Hepatocyte (in vitro differentiated cells): ENCODE results near the gene LIN28B. TPM values are rescaled to one million over a fixed set of nuclear protein-coding genes. Genes with fewer than 3 reads are reported as not detected.

Source experiments
- DNase-seq: peaks from one replicate; pipeline ENCODE4 v3.0.0-alpha.2; 2016; ENCODE audit warnings: low spot score
- H2AFZ ChIP-seq: fragments of 200-600 bp; sonication (generic); 2 replicates; pipeline ENCODE4 v1.6.0; 2016; ENCODE audit warnings: antibody characterized with exemption, mild to moderate bottlenecking
- H3K27ac ChIP-seq: fragments of 200-600 bp; sonication (generic); 2 replicates; pipeline ENCODE4 v1.5.1; 2016; ENCODE audit warnings: mild to moderate bottlenecking
- H3K27me3 ChIP-seq: fragments of 200-600 bp; sonication (generic); 2 replicates; pipeline ENCODE4 v1.6.1; 2016
- H3K36me3 ChIP-seq: fragments of 200-600 bp; sonication (generic); replicated peaks from 2 replicates; pipeline ENCODE4 v1.5.1; 2016; ENCODE audit warnings: low read depth; ENCODE audit not compliant: insufficient read depth
- H3K4me1 ChIP-seq: fragments of 200-600 bp; sonication (generic); 2 replicates; pipeline ENCODE4 v1.5.1; 2016; ENCODE audit warnings: mild to moderate bottlenecking, moderate library complexity; ENCODE audit not compliant: insufficient read depth
- H3K4me2 ChIP-seq: fragments of 200-600 bp; sonication (generic); 2 replicates; pipeline ENCODE4 v1.6.0; 2016
- H3K4me3 ChIP-seq: fragments of 200-600 bp; sonication (generic); 2 replicates; pipeline ENCODE4 v1.5.1; 2016; ENCODE audit warnings: mild to moderate bottlenecking
- H3K79me2 ChIP-seq: fragments of 200-600 bp; sonication (generic); 2 replicates; pipeline ENCODE4 v1.6.0; 2017; ENCODE audit warnings: mild to moderate bottlenecking
- H3K9me2 ChIP-seq: fragments of 200-600 bp; sonication (generic); replicated peaks from 2 replicates; pipeline ENCODE4 v1.6.0; 2017; ENCODE audit warnings: mild to moderate bottlenecking; ENCODE audit not compliant: insufficient read depth
- H3K9me3 ChIP-seq: fragments of 200-600 bp; sonication (generic); 2 replicates; pipeline ENCODE4 v1.5.1; 2016; ENCODE audit warnings: low read depth, mild to moderate bottlenecking
- H4K20me1 ChIP-seq: fragments of 200-600 bp; sonication (generic); 2 replicates; pipeline ENCODE4 v1.6.0; 2016; ENCODE audit warnings: mild to moderate bottlenecking; ENCODE audit not compliant: insufficient read depth, poor library complexity, severe bottlenecking
- CTCF ChIP-seq: fragments of 200-600 bp; sonication (generic); IDR thresholded peaks from 2 replicates; pipeline ENCODE4 v1.5.1; 2016; ENCODE audit warnings: antibody characterized with exemption, mild to moderate bottlenecking; ENCODE audit not compliant: poor library complexity
- EZH2 ChIP-seq: fragments of 200-600 bp; sonication (generic); IDR thresholded peaks from 2 replicates; pipeline ENCODE4 v1.6.1; 2016; ENCODE audit warnings: antibody characterized with exemption, mild to moderate bottlenecking, borderline replicate concordance
- EZH2phosphoT487 ChIP-seq: fragments of 200-600 bp; sonication (generic); IDR thresholded peaks from one replicate; pipeline ENCODE4 v1.6.1; 2018; ENCODE audit warnings: antibody characterized with exemption, mild to moderate bottlenecking, low read depth, moderate library complexity; ENCODE audit not compliant: unreplicated experiment, severe bottlenecking
- WGBS: methylation state at CpG from one replicate; pipeline ENCODE4 v1.1.6; 2016; ENCODE audit warnings: low lambda C conversion rate; ENCODE audit errors: missing lambda C conversion rate; 5-methylcytosine and 5-hydroxymethylcytosine counted together
- polyA plus RNA-seq: library from polyadenylated mRNA; unstranded; fragments of >200 nt; fragmentation: Nextera tagmentation; extraction: Ambion mirVana; gene quantifications from 2 replicates; pipeline ENCODE4 v1.2.1, GENCODE V29; 2016
- total RNA-seq: library from RNA; depleted of rRNA; stranded (reverse); fragments of >200 nt; gene quantifications from 2 replicates; pipeline ENCODE4 v1.2.3, GENCODE V29; 2014

LIN28B gene
- total and polyA plus RNA-seq, 2 experiments from 2014 or later, result 1.8 to 8.9 TPM

GRCh38 chr6:104936766-104937535 lies 20.0 kb upstream of the LIN28B start:
- H3K27ac ChIP-seq, result no peak overlapping the region
- H3K79me2 ChIP-seq, result no peaks in the 10 kb centered on the region
- H3K4me3 ChIP-seq, result no peak overlapping the region
- no peaks in the 10 kb centered on the region for H3K4me1 ChIP-seq
- H2AFZ ChIP-seq, result no peak overlapping the region
- DNase-seq, result no peak
- no peaks in the 10 kb centered on the region for H4K20me1 ChIP-seq
- H3K36me3 ChIP-seq, result no peaks in the 10 kb centered on the region
- no peak overlapping the region for H3K4me2 ChIP-seq
- peaks cover 9% of the 10 kb centered on the region for H3K27me3 ChIP-seq
- no peaks in the 10 kb centered on the region for H3K9me2 ChIP-seq
- 96% methylated on average over 37 of the region's 38 CpGs for WGBS
- H3K9me3 ChIP-seq, result no peaks in the 10 kb centered on the region
- TF ChIP-seq EZH2, result no peak
- TF ChIP-seq CTCF, result no peak
- TF ChIP-seq EZH2phosphoT487, result no peak

DNA sequence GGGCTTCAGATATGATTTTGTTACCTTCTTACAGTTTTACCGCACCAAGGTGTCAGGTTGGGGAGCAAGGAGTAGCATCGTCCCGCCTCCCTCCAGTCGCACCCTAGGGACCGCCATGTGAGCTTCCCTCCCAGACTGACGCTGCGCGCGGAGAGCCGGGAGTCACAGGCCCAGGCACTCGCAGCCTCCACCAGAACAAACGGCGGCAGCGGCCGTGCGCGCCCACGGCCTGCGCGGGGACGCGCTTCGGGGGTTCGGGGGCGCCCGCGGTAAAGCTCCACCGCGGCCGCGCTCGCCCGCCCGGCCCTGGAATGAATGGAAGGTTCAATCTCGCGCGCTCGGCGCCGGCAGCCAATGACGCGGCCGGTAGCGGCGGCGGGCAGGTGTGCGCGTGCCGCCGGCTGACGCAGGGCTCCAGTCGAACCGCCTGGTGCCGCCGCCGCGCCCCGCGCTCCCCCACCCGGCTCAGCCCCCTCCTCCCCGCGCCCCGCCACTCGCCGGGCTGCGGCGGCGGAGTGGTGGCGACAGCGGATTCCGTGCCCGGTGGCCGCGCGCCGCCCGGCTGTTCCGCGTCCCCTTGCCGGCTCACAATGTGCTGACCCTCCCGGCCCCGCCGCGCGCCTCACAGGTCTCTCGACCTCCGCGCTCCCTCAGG lies 16.5 kb upstream of the LIN28B start:
- H3K36me3 ChIP-seq, result no peaks in the 10 kb centered on the region
- H3K4me1 ChIP-seq, result no peaks in the 10 kb centered on the region
- H3K9me2 ChIP-seq, result no peaks in the 10 kb centered on the region
- H3K9me3 ChIP-seq, result no peaks in the 10 kb centered on the region
- no peaks in the 10 kb centered on the region for H3K79me2 ChIP-seq
- no peaks in the 10 kb centered on the region for H4K20me1 ChIP-seq
- WGBS, result 4% methylated on average over 48 of the region's 88 CpGs
- no peak for TF ChIP-seq EZH2phosphoT487
- TF ChIP-seq CTCF, result no peak
- peak; percentile 7 for TF ChIP-seq EZH2
- peaks cover 5% of the 10 kb centered on the region for H3K27me3 ChIP-seq
- peak overlapping the region; percentile 93 for H3K27ac ChIP-seq
- peak overlapping the region; percentile 98 for H3K4me2 ChIP-seq
- DNase-seq, result peak; percentile 82
- peak overlapping the region; percentile 97 for H2AFZ ChIP-seq
- H3K4me3 ChIP-seq, result peak overlapping the region; percentile 81

GRCh38 chr6:104940893-104941728 lies 15.8 kb upstream of the LIN28B start:
- TF ChIP-seq EZH2phosphoT487 (no peak), CTCF (peak; percentile 69)
- peak overlapping the region; percentile 93 for H3K27ac ChIP-seq
- no peaks in the 10 kb centered on the region for H3K9me3 ChIP-seq
- H3K9me2 ChIP-seq, result no peaks in the 10 kb centered on the region
- peak; percentile 88 for DNase-seq
- no peaks in the 10 kb centered on the region for H3K79me2 ChIP-seq
- H3K4me3 ChIP-seq, result peak overlapping the region; percentile 85
- peak overlapping the region; percentile 99 for H2AFZ ChIP-seq
- no peaks in the 10 kb centered on the region for H4K20me1 ChIP-seq
- H3K4me1 ChIP-seq, result no peaks in the 10 kb centered on the region
- under 1% methylated on average over 82 of the region's 104 CpGs for WGBS
- H3K27me3 ChIP-seq, result peaks cover 5% of the 10 kb centered on the region
- H3K36me3 ChIP-seq, result no peaks in the 10 kb centered on the region
- peak overlapping the region; percentile 98 for H3K4me2 ChIP-seq
